CD8-positive, alpha-beta memory T cell (primary cell): ENCODE measurements around the gene TP53I13. TPM values are rescaled to one million over a fixed set of nuclear protein-coding genes. Genes with fewer than 3 reads are reported as not detected.
A peak's percentile ranks its signal among the peaks of the same experiment; 100 is the strongest.

ENCODE experiments used
- CTCF ChIA-PET: fragments of 350-600 bp; sonication (Branson Sonifier 250); formaldehyde crosslinking; loops from one replicate; lab custom pipeline; 2021; ENCODE audit warnings: antibody characterized with exemption; lab: Charles Lee
- POLR2A ChIA-PET: fragments of 350-600 bp; sonication (Branson Sonifier 250); formaldehyde crosslinking; loops from one replicate; lab custom pipeline; 2021; ENCODE audit warnings: antibody characterized with exemption; lab: Charles Lee
- DNase-seq, 5 donors: peaks; one replicate each; pipeline versions ENCODE4 v3.0.0 to v3.0.0-alpha.2; 2020 to 2022; ENCODE audit warnings: mixed read lengths in 1 of 5
- H3K27ac ChIP-seq: one replicate; pipeline ENCODE4 v1.7.0; 2013; ENCODE audit warnings: low read depth, mild to moderate bottlenecking, low read length, moderate library complexity
- H3K27me3 ChIP-seq: 2 replicates; pipeline ENCODE4 v1.7.0; 2013; ENCODE audit warnings: low read length, mild to moderate bottlenecking; ENCODE audit not compliant: insufficient read depth, poor library complexity, severe bottlenecking
- H3K36me3 ChIP-seq: 2 replicates; pipeline ENCODE4 v1.7.0; 2013; ENCODE audit warnings: mild to moderate bottlenecking, low read length, moderate library complexity; ENCODE audit not compliant: insufficient read depth
- H3K4me1 ChIP-seq: 2 replicates; pipeline ENCODE4 v1.7.0; 2013; ENCODE audit warnings: mild to moderate bottlenecking, low read length, moderate library complexity; ENCODE audit not compliant: insufficient read depth
- H3K4me3 ChIP-seq: 2 replicates; pipeline ENCODE4 v1.7.0; 2013; ENCODE audit warnings: mild to moderate bottlenecking, low read length
- H3K9me3 ChIP-seq: 2 replicates; pipeline ENCODE4 v1.7.0; 2013; ENCODE audit warnings: mild to moderate bottlenecking, low read length
- H3K27ac Mint-ChIP-seq, 8 donors: one replicate each; pipeline ENCODE4 v1.8.0; 2020 to 2021; ENCODE audit warnings: mixed read lengths in 8 of 8, mild to moderate bottlenecking in 6 of 8, inconsistent platforms in 3 of 8, moderate library complexity in 3 of 8
- H3K27me3 Mint-ChIP-seq, 2 donors: one replicate each; pipeline ENCODE4 v1.8.0; 2020 to 2021; ENCODE audit warnings: mixed read lengths in 2 of 2, mild to moderate bottlenecking in 1 of 2, moderate library complexity in 1 of 2
- H3K36me3 Mint-ChIP-seq, 3 donors: one replicate each; pipeline ENCODE4 v1.8.0; 2020 to 2021; ENCODE audit warnings: mixed read lengths in 3 of 3, inconsistent platforms in 1 of 3, mild to moderate bottlenecking in 1 of 3
- H3K4me1 Mint-ChIP-seq, 3 donors: one replicate each; pipeline ENCODE4 v1.8.0; 2020 to 2021; ENCODE audit warnings: mixed read lengths in 3 of 3, inconsistent platforms in 1 of 3, mild to moderate bottlenecking in 1 of 3
- H3K4me3 Mint-ChIP-seq, 7 donors: one replicate each; pipeline ENCODE4 v1.8.0; 2020 to 2021; ENCODE audit warnings: mixed read lengths in 7 of 7, mild to moderate bottlenecking in 6 of 7, moderate library complexity in 4 of 7, inconsistent platforms in 2 of 7
- H3K9me3 Mint-ChIP-seq, 5 donors: one replicate each; pipeline ENCODE4 v1.8.0; 2020 to 2022; ENCODE audit warnings: mixed read lengths in 5 of 5, mild to moderate bottlenecking in 3 of 5, moderate library complexity in 2 of 5, inconsistent platforms in 1 of 5
- polyA plus RNA-seq: library from polyadenylated mRNA; unstranded; fragments of 300-500 nt; fragmentation: Illumina TruSeq; gene quantifications from one replicate; pipeline ENCODE4 v1.2.3, GENCODE V29; 2021
- total RNA-seq, 2 experiments: library from RNA; stranded (reverse); gene quantifications; one replicate each; pipeline ENCODE4 v1.2.3, GENCODE V29; 2021

TP53I13 gene
- total and polyA plus RNA-seq, 3 experiments from 2014 or later: 33.1 to 75.5 (median 71.3) TPM

GRCh38 chr17:29597361-29598172 lies 29.1 kb downstream of the TP53I13 start:
- Mint-ChIP-seq H3K4me3 (peak overlapping the region in 2 of 7 donors; percentile 40 to 54), H3K4me1 (peaks cover 7 to 11% (median 8%) of the 10 kb centered on the region in 3 donors), H3K9me3 (no peaks in the 10 kb centered on the region), H3K36me3 (no peaks in the 10 kb centered on the region), H3K27ac (no peak overlapping the region), H3K27me3 (no peaks in the 10 kb centered on the region)
- H3K4me1 ChIP-seq: peaks cover 11% of the 10 kb centered on the region
- no peaks in the 10 kb centered on the region for H3K36me3 ChIP-seq
- no peak overlapping the region for H3K4me3 ChIP-seq
- no peaks in the 10 kb centered on the region for H3K9me3 ChIP-seq
- H3K27ac ChIP-seq: no peak overlapping the region
- no peak for DNase-seq
- ChIA-PET POLR2A (no interaction called here), CTCF (interaction anchor here (0.9 to 3.5 kb wide), 2 partner anchors 9 to 20 kb away, joined by 3 to 18 read pairs; no protein-coding TSS in a partner anchor)
- no peaks in the 10 kb centered on the region for H3K27me3 ChIP-seq

DNA sequence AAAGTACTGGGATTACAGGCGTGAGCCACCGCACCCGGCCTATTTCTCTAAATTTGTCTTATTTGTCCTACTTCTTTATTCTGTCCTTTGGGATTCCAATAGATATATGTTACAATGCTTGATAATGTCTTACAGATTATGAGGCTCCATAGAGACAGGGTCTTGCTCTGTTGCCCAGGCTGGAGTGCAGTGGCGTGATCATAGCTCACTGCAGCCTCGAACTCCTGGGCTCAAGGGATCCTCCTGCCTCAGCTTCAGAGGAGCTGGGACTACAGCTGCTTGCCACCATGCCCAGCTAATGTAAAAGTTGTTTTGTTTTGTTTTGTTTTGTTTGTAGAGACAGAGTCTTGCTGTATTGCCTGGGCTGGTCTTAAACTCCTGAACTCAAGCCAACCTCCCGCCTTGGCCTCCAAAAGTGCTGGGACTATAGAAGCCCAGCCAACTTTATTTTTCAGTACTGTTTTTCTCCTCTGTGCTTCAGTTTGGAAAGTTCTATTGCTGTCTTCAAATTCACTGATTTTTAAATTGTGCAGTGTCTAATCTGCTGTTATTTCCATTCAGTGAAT lies 34.7 kb downstream of the TP53I13 start:
- CTCF ChIA-PET: interaction anchor here (0.7 to 3.5 kb wide), 3 partner anchors 10 to 233 kb away, joined by 3 to 19 read pairs (median 3); partner anchors contain the start of gene ANKRD13B
- H3K27ac ChIP-seq: no peak overlapping the region
- no peaks in the 10 kb centered on the region for H3K27me3 ChIP-seq

DNA sequence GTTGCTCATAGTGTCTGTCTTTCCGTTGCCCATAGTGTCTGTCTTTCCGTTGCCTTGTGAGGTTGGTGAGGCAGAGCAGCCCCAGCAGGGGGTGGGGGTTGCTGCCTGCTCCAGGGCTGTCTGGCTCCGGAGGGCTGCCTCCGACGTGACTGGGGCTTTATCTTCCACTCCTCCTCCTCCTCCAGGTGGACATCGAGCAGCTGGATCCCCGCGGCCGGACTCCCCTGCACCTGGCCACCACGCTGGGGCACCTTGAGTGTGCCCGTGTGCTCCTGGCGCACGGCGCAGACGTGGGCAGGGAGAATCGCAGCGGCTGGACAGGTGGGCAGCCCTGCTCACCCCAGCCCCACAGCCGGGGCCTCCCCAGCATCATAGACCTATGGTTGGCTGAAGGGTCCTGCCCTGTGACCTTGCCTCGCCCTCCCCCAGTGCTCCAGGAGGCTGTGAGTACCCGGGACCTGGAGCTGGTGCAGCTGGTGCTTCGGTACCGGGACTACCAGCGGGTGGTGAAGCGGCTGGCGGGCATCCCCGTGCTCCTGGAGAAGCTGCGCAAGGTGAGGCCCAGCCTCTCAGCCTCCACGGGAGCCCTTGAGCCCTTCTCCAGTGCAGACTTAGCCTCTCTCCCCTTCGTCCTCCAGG lies 39.2 kb downstream of the TP53I13 start:
- ChIA-PET POLR2A (no interaction called here), CTCF (interaction anchor here (1.3 to 13.2 kb wide), 5 partner anchors 8 to 31 kb away, joined by 3 to 436 read pairs (median 13); partner anchors contain the start of genes ABHD15, ANKRD13B, GIT1 and TP53I13)
- Histone ChIP-seq H3K36me3 (no peaks in the 10 kb centered on the region), H3K27me3 (no peaks in the 10 kb centered on the region), H3K4me3 (no peak overlapping the region), H3K27ac (no peak overlapping the region), H3K9me3 (no peaks in the 10 kb centered on the region), H3K4me1 (no peaks in the 10 kb centered on the region)
- H3K36me3 Mint-ChIP-seq: no peaks in the 10 kb centered on the region
- H3K27me3 Mint-ChIP-seq: no peaks in the 10 kb centered on the region
- H3K27ac Mint-ChIP-seq: peak overlapping the region in 1 of 8 donors; percentile 66
- DNase-seq: no peak
- no peak overlapping the region for H3K4me3 Mint-ChIP-seq
- H3K4me1 Mint-ChIP-seq: no peaks in the 10 kb centered on the region
- no peaks in the 10 kb centered on the region for H3K9me3 Mint-ChIP-seq

More for the DNA sequence above, 34.7 kb downstream of the TP53I13 start:
- H3K36me3 Mint-ChIP-seq: no peaks in the 10 kb centered on the region
- Histone ChIP-seq H3K4me3 (no peak overlapping the region), H3K4me1 (no peaks in the 10 kb centered on the region), H3K9me3 (no peaks in the 10 kb centered on the region), H3K36me3 (no peaks in the 10 kb centered on the region)
- H3K9me3 Mint-ChIP-seq: no peaks in the 10 kb centered on the region
- no peaks in the 10 kb centered on the region for H3K27me3 Mint-ChIP-seq
- H3K4me3 Mint-ChIP-seq: no peak overlapping the region
- POLR2A ChIA-PET: no interaction called here
- no peak for DNase-seq
- no peaks in the 10 kb centered on the region for H3K4me1 Mint-ChIP-seq
- H3K27ac Mint-ChIP-seq: no peak overlapping the region

- no peak overlapping the region for H3K4me3 Mint-ChIP-seq
- Histone ChIP-seq H3K27ac (no peak overlapping the region), H3K9me3 (no peaks in the 10 kb centered on the region), H3K36me3 (no peaks in the 10 kb centered on the region), H3K4me1 (peaks cover 5% of the 10 kb centered on the region), H3K27me3 (no peaks in the 10 kb centered on the region), H3K4me3 (no peak overlapping the region)
- no peaks in the 10 kb centered on the region for H3K9me3 Mint-ChIP-seq
- H3K27ac Mint-ChIP-seq: peak overlapping the region in 1 of 8 donors; percentile 75
- H3K4me1 Mint-ChIP-seq: peaks cover 4% of the 10 kb centered on the region in 3 donors
- ChIA-PET CTCF (interaction anchor here (1.1 to 13.2 kb wide), 4 partner anchors 8 to 33 kb away, joined by 3 to 436 read pairs (median 19); partner anchors contain the start of genes ABHD15, ANKRD13B, GIT1 and TP53I13), POLR2A (interaction anchor here (0.8 kb wide), 1 partner anchor 9 kb away, joined by 3 read pairs; no protein-coding TSS in a partner anchor)
- DNase-seq: no peak
- no peaks in the 10 kb centered on the region for H3K27me3 Mint-ChIP-seq
- H3K36me3 Mint-ChIP-seq: no peaks in the 10 kb centered on the region
Observed at GRCh38 chr17:29608986-29609385, 40.5 kb downstream of the TP53I13 start.

GRCh38 chr17:29610395-29610794 lies 41.9 kb downstream of the TP53I13 start:
- no peaks in the 10 kb centered on the region for H3K27me3 Mint-ChIP-seq
- Histone ChIP-seq H3K27me3 (no peaks in the 10 kb centered on the region), H3K4me3 (no peak overlapping the region), H3K36me3 (no peaks in the 10 kb centered on the region), H3K9me3 (no peaks in the 10 kb centered on the region), H3K4me1 (peaks cover 19% of the 10 kb centered on the region), H3K27ac (no peak overlapping the region)
- H3K36me3 Mint-ChIP-seq: no peaks in the 10 kb centered on the region
- H3K4me3 Mint-ChIP-seq: peak overlapping the region in 1 of 7 donors; percentile 9
- DNase-seq: no peak
- H3K27ac Mint-ChIP-seq: peak overlapping the region in 2 of 8 donors; percentile 32 to 82
- ChIA-PET POLR2A (interaction anchor here (1.0 kb wide), 1 partner anchor 18 kb away, joined by 3 read pairs; the partner anchor contains the start of gene ANKRD13B), CTCF (interaction anchor here (0.6 to 13.2 kb wide), 2 partner anchors 34 to 241 kb away, joined by 3 to 436 read pairs; partner anchors contain the start of genes ABHD15, GIT1 and TP53I13)
- peaks cover 16 to 19% (median 17%) of the 10 kb centered on the region in 3 donors for H3K4me1 Mint-ChIP-seq
- H3K9me3 Mint-ChIP-seq: no peaks in the 10 kb centered on the region

- POLR2A ChIA-PET: no interaction called here
Observed at GRCh38 chr17:29611351-29612093, 43.0 kb downstream of the TP53I13 start.

DNA sequence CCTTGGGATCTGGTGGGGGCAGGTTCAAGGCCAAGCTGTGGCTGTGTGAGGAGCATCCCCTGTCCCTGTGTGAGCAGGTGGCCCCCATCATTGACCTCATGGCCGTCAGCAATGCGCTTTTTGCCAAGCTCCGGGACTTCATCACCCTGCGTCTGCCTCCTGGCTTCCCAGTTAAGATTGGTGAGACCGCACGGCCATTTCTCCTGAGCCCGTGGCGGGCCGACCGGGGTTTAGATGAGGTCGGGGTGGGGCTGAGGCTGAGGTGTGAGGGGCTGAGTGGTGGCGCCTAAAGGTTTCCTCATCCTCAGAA lies 43.5 kb downstream of the TP53I13 start:
- Mint-ChIP-seq H3K27me3 (no peaks in the 10 kb centered on the region), H3K27ac (no peak overlapping the region), H3K36me3 (no peaks in the 10 kb centered on the region), H3K9me3 (no peaks in the 10 kb centered on the region), H3K4me3 (peak overlapping the region in 1 of 7 donors; percentile 28), H3K4me1 (peaks cover 27 to 35% (median 32%) of the 10 kb centered on the region in 3 donors)
- DNase-seq: no peak
- Histone ChIP-seq H3K27me3 (no peaks in the 10 kb centered on the region), H3K4me1 (peaks cover 32% of the 10 kb centered on the region), H3K9me3 (no peaks in the 10 kb centered on the region), H3K27ac (no peak overlapping the region), H3K36me3 (no peaks in the 10 kb centered on the region), H3K4me3 (no peak overlapping the region)
- POLR2A ChIA-PET: no interaction called here
- CTCF ChIA-PET: interaction anchor here (1.6 to 13.2 kb wide), 3 partner anchors 14 to 319 kb away, joined by 3 to 436 read pairs (median 15); partner anchors contain the start of genes ABHD15, GIT1, SSH2 and TP53I13

More at GRCh38 chr17:29611351-29612093, 43.0 kb downstream of the TP53I13 start:
- H3K27ac ChIP-seq: no peak overlapping the region
- no peak for DNase-seq
- no peaks in the 10 kb centered on the region for H3K27me3 ChIP-seq
- Mint-ChIP-seq H3K36me3 (no peaks in the 10 kb centered on the region), H3K4me1 (peaks cover 22 to 30% (median 27%) of the 10 kb centered on the region in 3 donors), H3K9me3 (no peaks in the 10 kb centered on the region), H3K27ac (no peak overlapping the region), H3K4me3 (peak overlapping the region in 3 of 7 donors; percentile 15 to 37 (median 23)), H3K27me3 (no peaks in the 10 kb centered on the region)
- CTCF ChIA-PET: interaction anchor here (1.6 to 13.2 kb wide), 3 partner anchors 15 to 319 kb away, joined by 3 to 436 read pairs (median 15); partner anchors contain the start of genes ABHD15, GIT1, SSH2 and TP53I13
- H3K4me3 ChIP-seq: no peak overlapping the region
- no peaks in the 10 kb centered on the region for H3K36me3 ChIP-seq
- H3K9me3 ChIP-seq: no peaks in the 10 kb centered on the region
- peaks cover 27% of the 10 kb centered on the region for H3K4me1 ChIP-seq
